Measurements from ENCODE around the gene CPA5. TPM values are rescaled to one million over a fixed set of nuclear protein-coding genes. Genes with fewer than 3 reads are reported as not detected.
A peak's percentile ranks its signal among the peaks of the same experiment; 100 is the strongest.

CPA5 gene
- total and polyA plus RNA-seq, 2 of the 8 experiments (the other 6 are each of a cell fraction or from before 2014, with no cell fraction given), result 0.12 TPM; not detected in 1

GRCh38 chr7:130379921-130380860, 35.6 kb downstream of the CPA5 start, which contains the start of gene CPA1:
TSS of gene CPA1 (plus strand) at chr7:130380494. CDS start at chr7:130380521, 27 bp downstream.
- Histone ChIP-seq H3K23ac (ENCODE audit: insufficient read length) (no peak within 1 kb of the TSS), H4K5ac (ENCODE audit: insufficient read length, low read depth, low read length) (no peak within 1 kb of the TSS), H2BK15ac (ENCODE audit: low read length) (no peak within 1 kb of the TSS), H2BK20ac (ENCODE audit: low read length) (no peak within 1 kb of the TSS), H3K23me2 (ENCODE audit: low read depth, low read length) (no peaks in the 10 kb centered on the region; the same call in 1 of the 2 replicates), H3K36me3 (ENCODE audit: control insufficient read depth in 2 of 4, insufficient read depth in 4 of 4, low read length in 3 of 4) (no peaks in the 10 kb centered on the region), H4K20me1 (replicated peaks in 1 of 2; ENCODE audit: control insufficient read depth in 1 of 2, insufficient read depth in 2 of 2, low read length in 2 of 2) (no peaks in the 10 kb centered on the region), H4K91ac (replicated peaks; ENCODE audit: insufficient read length, low read length) (no peak within 1 kb of the TSS), H3K79me1 (ENCODE audit: low read depth, low read length) (no peaks in the 10 kb centered on the region), H3K4me2 (ENCODE audit: insufficient read depth in 1 of 2, low read depth in 2 of 2, low read length in 2 of 2) (no peak within 1 kb of the TSS), H3K9me3 (ENCODE audit: insufficient read depth in 2 of 2, low read depth in 1 of 2, low read length in 1 of 2) (peaks cover 18% of the 10 kb centered on the region in 2 experiments), H3K27me3 (replicated peaks in 1 of 4; ENCODE audit: control insufficient read depth in 3 of 4, extremely low read depth in 1 of 4, insufficient read depth in 3 of 4, low read length in 3 of 4) (no peaks in the 10 kb centered on the region; a peak in 1 of 7 replicates), H4K8ac (ENCODE audit: extremely low read depth, insufficient read depth, low read length) (no peak within 1 kb of the TSS; the same call in none of the 2 replicates), H3K4ac (replicated peaks; ENCODE audit: insufficient read length, low read depth, low read length) (no peak within 1 kb of the TSS), H3K9ac (replicated peaks in 1 of 4; ENCODE audit: extremely low read depth in 1 of 4, low read depth in 3 of 4, low read length in 3 of 4) (no peak within 1 kb of the TSS; a peak in 1 of 7 replicates), H3K18ac (ENCODE audit: extremely low read depth, low read length) (no peak within 1 kb of the TSS), H2BK120ac (replicated peaks; ENCODE audit: low read depth, low read length) (no peak within 1 kb of the TSS), H3K4me3 (ENCODE audit: extremely low read depth in 1 of 4, insufficient read depth in 2 of 4, low read depth in 3 of 4, low read length in 4 of 4) (no peak within 1 kb of the TSS), H2BK5ac (ENCODE audit: low read depth, low read length) (no peak within 1 kb of the TSS; the same call in 1 of the 2 replicates), H3K14ac (ENCODE audit: insufficient read length) (no peak within 1 kb of the TSS), H3K4me1 (replicated peaks in 1 of 4; ENCODE audit: control insufficient read depth in 3 of 4, insufficient read depth in 4 of 4, low read length in 3 of 4) (peaks cover 0 to 2% (median 0%) of the 10 kb centered on the region in 4 experiments; a peak in 1 of 7 replicates), H2AK5ac (ENCODE audit: low read depth, low read length) (no peak within 1 kb of the TSS), H2AFZ (ENCODE audit: low read length) (0 out of 2 replicates have a peak within 1 kb of the TSS, but pooled peaks have one; percentile 40), H3K27ac (ENCODE audit: low read depth, low read length) (no peak within 1 kb of the TSS), H2BK12ac (ENCODE audit: low read depth, low read length) (no peak within 1 kb of the TSS), H3K56ac (replicated peaks; ENCODE audit: insufficient read length, low read depth, low read length) (no peak within 1 kb of the TSS), H3K79me2 (ENCODE audit: control insufficient read depth in 1 of 2, insufficient read depth in 2 of 2, low read length in 2 of 2) (no peaks in the 10 kb centered on the region)
- DNase-seq (ENCODE audit: low read depth in 1 of 2, low spot score in 2 of 2) (no peak), FAIRE-seq (no peak)
- 87% methylated on average over 18 of the region's 20 CpGs; no CpG with 5 or more reads in 1 of the 2 experiments for WGBS, 2 experiments (ENCODE audit: extremely low coverage in 1 of 2, insufficient coverage in 1 of 2, insufficient read length in 1 of 2, insufficient replicate concordance in 2 of 2, low coverage in 1 of 2, low lambda C conversion rate in 2 of 2, missing lambda C conversion rate in 1 of 2)
- POLR2A ChIA-PET (ENCODE audit: partially characterized antibody), result interaction anchor here (0.6 to 1.6 kb wide), 3 partner anchors 8 to 107 kb away, joined by 3 read pairs; no protein-coding TSS in a partner anchor
- CTCF ChIA-PET (ENCODE audit: partially characterized antibody), result interaction anchor here (0.9 to 5.7 kb wide), 12 partner anchors 12 to 137 kb away, joined by 3 to 59 read pairs (median 5); partner anchors contain the start of gene CPA5
- no peak for TF ChIP-seq SP2 (IDR thresholded peaks at IDR 0.05; ENCODE audit: low read length)
- TF ChIP-seq SIX5 (IDR thresholded peaks at IDR 0.05; ENCODE audit: low read depth, low read length), result no peak

Measured in H1 (cell line).